Fibroblast of mammary gland (primary cell): ENCODE data around the gene CCDC134.
"Not testable (repeated sequence)": the region's sequence is repeated elsewhere in the genome, so short reads cannot be mapped to it uniquely, and the experiment has no call there.

ENCODE experiments used
- DNase-seq: peaks from one replicate; pipeline ENCODE4 v3.0.0-alpha.2; 2010; ENCODE audit warnings: low read depth
- H3K4me3 ChIP-seq: 2 replicates; pipeline ENCODE4 v1.5.1; 2011; ENCODE audit warnings: low read depth, mild to moderate bottlenecking, low read length, moderate library complexity; ENCODE audit not compliant: control insufficient read depth
- TF ChIP-seq, protein P1 (sequence below): conservative IDR thresholded peaks from 2 replicates; pipeline ENCODE4 v1.5.1; 2011; ENCODE audit warnings: low read depth, low read length, inconsistent platforms; ENCODE audit not compliant: control insufficient read depth, insufficient read depth

Gene CCDC134

DNA sequence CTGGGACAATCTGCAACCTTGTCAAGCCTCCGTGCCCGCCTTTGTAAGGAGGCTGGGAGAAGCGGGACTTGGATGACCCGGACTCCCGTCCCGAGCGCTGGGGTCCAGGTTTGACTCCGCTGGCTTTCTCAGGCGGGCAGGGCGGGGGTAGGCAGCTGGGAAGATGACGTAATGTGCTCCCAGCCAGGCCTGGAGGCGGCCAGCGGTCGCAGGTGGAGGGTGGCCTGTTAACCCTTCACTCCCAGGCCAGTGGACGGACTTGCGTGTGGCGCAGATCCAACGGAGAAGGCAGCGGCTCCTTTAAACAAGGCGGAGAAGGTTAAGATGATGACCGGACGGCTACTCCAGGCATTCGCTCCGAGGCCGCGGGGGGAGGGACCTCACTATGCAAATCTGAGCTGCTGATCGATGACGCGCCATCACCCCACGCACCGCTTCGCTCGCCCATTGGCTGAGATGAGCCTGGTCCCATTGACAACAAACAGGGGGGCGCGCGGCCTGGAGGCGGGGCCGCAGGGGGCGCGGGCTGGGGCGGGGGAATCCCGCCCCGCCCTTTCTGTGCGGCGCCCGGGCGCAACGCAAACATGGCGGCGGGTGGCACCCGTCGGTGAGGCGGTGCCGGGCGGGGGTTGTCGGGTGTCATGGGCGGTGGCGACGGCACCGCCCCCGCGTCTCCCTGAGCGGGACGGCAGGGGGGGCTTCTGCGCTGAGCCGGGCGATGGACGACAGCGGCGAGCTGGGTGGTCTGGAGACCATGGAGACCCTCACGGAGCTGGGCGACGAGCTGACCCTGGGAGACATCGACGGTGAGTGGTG is 32.3 kb downstream of the CCDC134 start, which contains the start of gene SREBF2:
Gene SREBF2, plus strand, starts transcription at position 553 of the 816 bp plus-strand sequence. Its CDS starts 166 bp downstream, at position 719.
- TF ChIP-seq, protein P1, sequence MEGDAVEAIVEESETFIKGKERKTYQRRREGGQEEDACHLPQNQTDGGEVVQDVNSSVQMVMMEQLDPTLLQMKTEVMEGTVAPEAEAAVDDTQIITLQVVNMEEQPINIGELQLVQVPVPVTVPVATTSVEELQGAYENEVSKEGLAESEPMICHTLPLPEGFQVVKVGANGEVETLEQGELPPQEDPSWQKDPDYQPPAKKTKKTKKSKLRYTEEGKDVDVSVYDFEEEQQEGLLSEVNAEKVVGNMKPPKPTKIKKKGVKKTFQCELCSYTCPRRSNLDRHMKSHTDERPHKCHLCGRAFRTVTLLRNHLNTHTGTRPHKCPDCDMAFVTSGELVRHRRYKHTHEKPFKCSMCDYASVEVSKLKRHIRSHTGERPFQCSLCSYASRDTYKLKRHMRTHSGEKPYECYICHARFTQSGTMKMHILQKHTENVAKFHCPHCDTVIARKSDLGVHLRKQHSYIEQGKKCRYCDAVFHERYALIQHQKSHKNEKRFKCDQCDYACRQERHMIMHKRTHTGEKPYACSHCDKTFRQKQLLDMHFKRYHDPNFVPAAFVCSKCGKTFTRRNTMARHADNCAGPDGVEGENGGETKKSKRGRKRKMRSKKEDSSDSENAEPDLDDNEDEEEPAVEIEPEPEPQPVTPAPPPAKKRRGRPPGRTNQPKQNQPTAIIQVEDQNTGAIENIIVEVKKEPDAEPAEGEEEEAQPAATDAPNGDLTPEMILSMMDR = no peak

DNA sequence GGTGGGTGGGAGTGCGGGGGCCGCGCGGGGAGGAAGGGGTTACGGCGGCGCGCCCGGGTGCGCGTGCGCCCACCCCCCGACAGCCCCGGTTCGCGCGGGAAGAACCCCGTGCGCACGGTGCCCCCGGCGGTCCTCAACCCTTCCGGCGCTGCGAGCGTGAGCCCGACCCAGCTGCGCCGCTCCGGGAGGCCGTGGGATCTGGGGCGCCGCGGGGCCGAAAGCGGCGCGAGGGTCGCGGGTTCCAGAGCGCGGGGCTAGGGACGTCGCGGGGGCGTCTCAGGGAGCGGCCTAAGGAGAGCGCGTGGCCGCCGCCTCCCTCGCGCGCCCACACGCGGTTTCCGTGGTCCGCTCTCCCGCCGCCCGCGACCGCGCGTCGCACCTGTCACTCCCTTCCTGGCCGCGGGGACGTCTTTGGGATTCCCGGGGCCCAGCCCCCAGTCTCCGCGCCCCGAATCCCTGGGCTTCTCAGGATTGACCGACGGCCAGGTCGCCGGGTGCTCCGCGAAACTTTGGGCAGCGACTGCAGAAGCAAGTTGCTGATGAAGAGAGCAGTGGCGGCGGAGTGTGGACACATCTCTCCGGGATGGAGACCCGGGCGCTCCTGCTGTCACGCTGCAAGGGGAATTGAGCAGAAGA is 33.0 kb downstream of the CCDC134 start:
- peak overlapping the region; percentile 72 for H3K4me3 ChIP-seq
- TF ChIP-seq, protein P1 = no peak
- DNase-seq = peak; percentile 23

More for the DNA sequence above, 32.3 kb downstream of the CCDC134 start, which contains the start of gene SREBF2:
- peak within 1 kb of the TSS; percentile 72 for H3K4me3 ChIP-seq
- peak; percentile 100 for DNase-seq

DNA sequence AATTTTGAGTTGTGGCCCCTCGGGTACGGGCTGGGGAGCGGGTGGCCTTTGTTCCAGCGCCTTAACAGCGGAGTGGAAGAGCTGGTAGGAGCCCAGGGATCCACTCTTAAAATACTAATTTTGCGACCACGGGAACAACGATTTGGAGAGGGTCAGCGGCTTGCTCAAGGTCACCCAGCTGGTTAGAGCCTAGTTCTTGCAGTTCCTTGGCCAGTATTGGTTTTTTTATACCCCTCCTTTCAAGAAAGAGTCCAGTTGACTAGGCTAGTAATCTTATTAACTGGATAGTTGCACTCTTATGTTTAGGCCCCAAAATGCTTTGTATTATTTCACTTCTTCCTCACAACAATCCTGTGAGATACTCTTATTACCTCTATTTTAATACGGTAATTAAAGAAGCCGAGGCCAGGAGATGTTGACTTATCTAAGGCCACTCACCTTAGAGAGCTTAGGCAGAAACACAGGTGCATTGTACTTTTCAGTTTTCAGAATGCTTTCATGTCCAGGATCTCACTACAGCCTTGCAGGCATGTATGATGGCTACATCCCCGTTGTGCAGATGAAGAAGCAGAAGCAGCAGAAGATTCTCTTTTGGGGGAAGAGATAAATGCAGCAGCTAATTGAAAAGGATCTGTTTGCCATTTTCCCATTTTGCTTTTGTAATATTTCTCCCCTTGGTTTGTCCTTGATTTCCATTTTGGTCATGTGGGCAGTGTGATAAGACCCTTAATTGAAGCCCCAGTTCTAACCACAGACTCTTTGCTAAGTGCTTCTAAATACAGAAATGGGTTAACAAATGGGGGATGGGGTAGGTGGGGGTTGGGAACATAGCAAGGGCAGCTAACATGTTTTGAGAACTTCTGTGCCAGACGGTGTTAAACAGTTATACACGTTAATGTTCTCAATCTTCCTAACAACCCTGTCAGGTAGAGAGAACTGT is 33.8 kb downstream of the CCDC134 start:
- no peak for DNase-seq
- TF ChIP-seq, protein P1 = no peak
- peak overlapping the region; percentile 72 for H3K4me3 ChIP-seq

- DNase-seq, H3K4me3 ChIP-seq: not testable (repeated sequence)
Measured at GRCh38 chr22:41835462-41835861, 35.0 kb downstream of the CCDC134 start.

- TF ChIP-seq, protein P1 = no peak
- DNase-seq = no peak
- no peak overlapping the region for H3K4me3 ChIP-seq
Measured at GRCh38 chr22:41836551-41836950, 36.1 kb downstream of the CCDC134 start.

DNA sequence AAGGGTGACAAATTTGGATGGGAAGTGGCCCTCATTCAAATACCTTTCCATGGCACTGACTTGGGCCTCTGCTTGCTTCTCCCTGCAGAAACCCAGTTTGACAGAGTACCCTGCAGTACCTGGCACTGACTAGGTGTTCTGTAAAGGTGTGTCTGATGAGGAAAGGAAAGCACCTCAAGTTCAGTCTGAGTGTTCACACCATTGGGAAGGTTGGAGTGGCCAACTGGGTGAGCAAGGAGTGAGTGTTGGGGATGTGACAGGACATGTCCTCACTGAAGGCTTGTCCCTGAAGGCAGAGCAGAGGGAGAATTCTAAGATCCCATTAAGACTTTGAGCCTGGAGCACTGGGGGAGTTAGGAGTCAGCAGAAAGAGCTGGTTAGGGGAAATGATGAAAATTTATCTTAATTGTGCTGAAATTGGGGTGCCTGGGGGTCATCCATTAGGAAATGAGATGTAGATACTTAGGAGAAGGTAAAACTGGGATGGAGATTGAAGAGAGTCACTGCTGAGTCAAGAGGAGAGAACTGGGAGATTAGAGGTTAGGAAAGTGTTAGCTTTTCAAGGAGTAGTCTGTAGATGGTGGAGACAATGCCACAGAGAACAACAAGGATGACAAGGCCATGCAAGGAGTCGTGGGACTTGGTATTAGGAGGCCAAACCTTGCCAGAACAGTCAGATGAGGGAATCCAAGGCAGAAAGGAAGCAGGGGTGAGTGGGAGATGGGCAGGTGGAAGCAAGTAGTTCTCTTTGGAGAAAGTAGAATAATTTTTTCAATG is 38.6 kb downstream of the CCDC134 start:
- TF ChIP-seq, protein P1 = no peak
- no peak for DNase-seq
- no peak overlapping the region for H3K4me3 ChIP-seq
